ENCODE results near the gene VTA1. TPM values are rescaled to one million over a fixed set of nuclear protein-coding genes. Genes with fewer than 3 reads are reported as not detected.

The VTA1 gene
- total and polyA plus RNA-seq, 2 of the 13 experiments (the other 11 are each of a cell fraction or from before 2014, with no cell fraction given) = 70.7 to 89.1 TPM

DNA sequence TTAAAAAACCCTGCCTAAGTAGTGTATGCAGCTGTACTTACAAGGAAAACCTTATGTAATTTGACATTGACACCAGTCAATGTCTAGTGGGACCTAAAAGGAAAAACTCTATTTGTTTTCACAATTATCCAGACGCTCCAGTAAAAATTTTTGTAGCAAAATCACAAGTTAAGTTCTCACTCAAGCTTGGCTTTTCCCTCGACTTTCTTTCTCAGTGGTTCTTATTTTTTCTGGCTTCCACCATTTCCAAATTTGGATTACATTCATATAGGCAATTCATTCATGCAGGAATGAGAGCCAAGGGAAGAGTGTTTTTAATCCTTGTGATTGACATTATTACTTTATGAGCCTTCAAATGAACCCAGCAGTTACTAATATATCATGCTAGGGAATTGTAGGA lies 88.7 kb downstream of the VTA1 start (continued):
- TF ChIP-seq, protein P1, sequence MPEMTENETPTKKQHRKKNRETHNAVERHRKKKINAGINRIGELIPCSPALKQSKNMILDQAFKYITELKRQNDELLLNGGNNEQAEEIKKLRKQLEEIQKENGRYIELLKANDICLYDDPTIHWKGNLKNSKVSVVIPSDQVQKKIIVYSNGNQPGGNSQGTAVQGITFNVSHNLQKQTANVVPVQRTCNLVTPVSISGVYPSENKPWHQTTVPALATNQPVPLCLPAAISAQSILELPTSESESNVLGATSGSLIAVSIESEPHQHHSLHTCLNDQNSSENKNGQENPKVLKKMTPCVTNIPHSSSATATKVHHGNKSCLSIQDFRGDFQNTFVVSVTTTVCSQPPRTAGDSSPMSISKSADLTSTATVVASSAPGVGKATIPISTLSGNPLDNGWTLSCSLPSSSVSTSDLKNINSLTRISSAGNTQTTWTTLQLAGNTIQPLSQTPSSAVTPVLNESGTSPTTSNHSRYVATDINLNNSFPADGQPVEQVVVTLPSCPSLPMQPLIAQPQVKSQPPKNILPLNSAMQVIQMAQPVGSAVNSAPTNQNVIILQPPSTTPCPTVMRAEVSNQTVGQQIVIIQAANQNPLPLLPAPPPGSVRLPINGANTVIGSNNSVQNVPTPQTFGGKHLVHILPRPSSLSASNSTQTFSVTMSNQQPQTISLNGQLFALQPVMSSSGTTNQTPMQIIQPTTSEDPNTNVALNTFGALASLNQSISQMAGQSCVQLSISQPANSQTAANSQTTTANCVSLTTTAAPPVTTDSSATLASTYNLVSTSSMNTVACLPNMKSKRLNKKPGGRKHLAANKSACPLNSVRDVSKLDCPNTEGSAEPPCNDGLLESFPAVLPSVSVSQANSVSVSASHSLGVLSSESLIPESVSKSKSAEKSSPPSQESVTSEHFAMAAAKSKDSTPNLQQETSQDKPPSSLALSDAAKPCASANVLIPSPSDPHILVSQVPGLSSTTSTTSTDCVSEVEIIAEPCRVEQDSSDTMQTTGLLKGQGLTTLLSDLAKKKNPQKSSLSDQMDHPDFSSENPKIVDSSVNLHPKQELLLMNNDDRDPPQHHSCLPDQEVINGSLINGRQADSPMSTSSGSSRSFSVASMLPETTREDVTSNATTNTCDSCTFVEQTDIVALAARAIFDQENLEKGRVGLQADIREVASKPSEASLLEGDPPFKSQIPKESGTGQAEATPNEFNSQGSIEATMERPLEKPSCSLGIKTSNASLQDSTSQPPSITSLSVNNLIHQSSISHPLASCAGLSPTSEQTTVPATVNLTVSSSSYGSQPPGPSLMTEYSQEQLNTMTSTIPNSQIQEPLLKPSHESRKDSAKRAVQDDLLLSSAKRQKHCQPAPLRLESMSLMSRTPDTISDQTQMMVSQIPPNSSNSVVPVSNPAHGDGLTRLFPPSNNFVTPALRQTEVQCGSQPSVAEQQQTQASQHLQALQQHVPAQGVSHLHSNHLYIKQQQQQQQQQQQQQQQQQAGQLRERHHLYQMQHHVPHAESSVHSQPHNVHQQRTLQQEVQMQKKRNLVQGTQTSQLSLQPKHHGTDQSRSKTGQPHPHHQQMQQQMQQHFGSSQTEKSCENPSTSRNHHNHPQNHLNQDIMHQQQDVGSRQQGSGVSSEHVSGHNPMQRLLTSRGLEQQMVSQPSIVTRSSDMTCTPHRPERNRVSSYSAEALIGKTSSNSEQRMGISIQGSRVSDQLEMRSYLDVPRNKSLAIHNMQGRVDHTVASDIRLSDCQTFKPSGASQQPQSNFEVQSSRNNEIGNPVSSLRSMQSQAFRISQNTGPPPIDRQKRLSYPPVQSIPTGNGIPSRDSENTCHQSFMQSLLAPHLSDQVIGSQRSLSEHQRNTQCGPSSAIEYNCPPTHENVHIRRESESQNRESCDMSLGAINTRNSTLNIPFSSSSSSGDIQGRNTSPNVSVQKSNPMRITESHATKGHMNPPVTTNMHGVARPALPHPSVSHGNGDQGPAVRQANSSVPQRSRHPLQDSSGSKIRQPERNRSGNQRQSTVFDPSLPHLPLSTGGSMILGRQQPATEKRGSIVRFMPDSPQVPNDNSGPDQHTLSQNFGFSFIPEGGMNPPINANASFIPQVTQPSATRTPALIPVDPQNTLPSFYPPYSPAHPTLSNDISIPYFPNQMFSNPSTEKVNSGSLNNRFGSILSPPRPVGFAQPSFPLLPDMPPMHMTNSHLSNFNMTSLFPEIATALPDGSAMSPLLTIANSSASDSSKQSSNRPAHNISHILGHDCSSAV (CRISPR knock-in tag; IDR thresholded peaks at IDR 0.05; ENCODE audit: borderline replicate concordance) = no peak
- no peak for TF ChIP-seq KDM1A (CRISPR knock-in tag; IDR thresholded peaks at IDR 0.05)

DNA sequence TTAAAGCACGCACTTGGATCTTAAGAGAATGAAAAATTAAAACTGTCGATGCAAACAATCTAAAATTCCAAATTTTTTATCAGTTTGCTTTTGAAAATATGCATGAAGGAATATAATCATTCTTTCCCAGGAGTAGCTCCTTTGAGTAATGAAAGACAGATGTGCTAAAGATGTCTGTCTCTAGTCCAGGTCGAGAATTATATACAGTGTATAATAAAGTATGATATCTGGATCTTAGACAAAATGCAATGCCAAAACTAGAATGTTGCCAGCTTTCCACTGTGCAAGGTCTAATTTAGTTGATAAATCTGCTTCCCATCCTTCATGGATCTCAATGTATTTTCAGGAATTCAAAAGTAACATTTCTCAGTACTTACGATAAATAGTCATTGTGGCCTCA lies 89.6 kb downstream of the VTA1 start:
- 90% methylated on average over 4 of the region's 4 CpGs for WGBS (ENCODE audit: low lambda C conversion rate)
- no peak overlapping the region for H3K9ac ChIP-seq (ENCODE audit: insufficient read depth, low read depth, low read length)
- DNase-seq (ENCODE audit: low spot score) (no peak), FAIRE-seq (no peak), ATAC-seq (no peak)
- in situ Hi-C loops (cut with HindIII; ENCODE audit: extremely low pct_ligation_motif_present, low pct_unique_long_range_greater_than_20kb) = loop anchor here (5.0 kb wide), 2 partner anchors 66 to 151 kb away; partner anchors contain the start of gene ADGRG6
- no peaks in the 10 kb centered on the region for H3K9me3 ChIP-seq (ENCODE audit: low read length)
- H2AFZ ChIP-seq (ENCODE audit: low read length) = no peak overlapping the region
- no peak overlapping the region for H3K27ac ChIP-seq (ENCODE audit: extremely low read length, insufficient read depth, low read length)
- H3K4me2 ChIP-seq (ENCODE audit: low read depth, low read length) = no peak overlapping the region
- peaks cover 26% of the 10 kb centered on the region for H3K4me1 ChIP-seq (ENCODE audit: insufficient read depth, low read length)
- ChIA-PET POLR2A (no interaction called here), CTCF (ENCODE audit: low intra/inter-chr PET ratio, low total read pairs) (no interaction called here)
- intact Hi-C loops (cut with micrococcal nuclease; ENCODE audit: unreplicated experiment) = no loop called here
- no peaks in the 10 kb centered on the region for H3K27me3 ChIP-seq (ENCODE audit: control insufficient read depth in 1 of 2, insufficient read depth in 2 of 2, low read length in 2 of 2)
- no peak overlapping the region for H3K4me3 ChIP-seq (replicated peaks in 1 of 3; ENCODE audit: insufficient read depth in 1 of 3, low read depth in 2 of 3, low read length in 3 of 3)
- H3K79me2 ChIP-seq (ENCODE audit: insufficient read depth, low read length) = no peaks in the 10 kb centered on the region
- no TSS peak for BruUV-seq (replicated peaks)
- H4K20me1 ChIP-seq (ENCODE audit: insufficient read depth, low read length) = no peaks in the 10 kb centered on the region
- no peaks in the 10 kb centered on the region for H3K36me3 ChIP-seq (replicated peaks in 1 of 2; ENCODE audit: control insufficient read depth in 1 of 2, insufficient read depth in 2 of 2, low read length in 2 of 2)
- TF ChIP-seq U2AF2 (IDR thresholded peaks at IDR 0.05; ENCODE audit: low read depth, low read length) = no peak
- TF ChIP-seq, protein P2, sequence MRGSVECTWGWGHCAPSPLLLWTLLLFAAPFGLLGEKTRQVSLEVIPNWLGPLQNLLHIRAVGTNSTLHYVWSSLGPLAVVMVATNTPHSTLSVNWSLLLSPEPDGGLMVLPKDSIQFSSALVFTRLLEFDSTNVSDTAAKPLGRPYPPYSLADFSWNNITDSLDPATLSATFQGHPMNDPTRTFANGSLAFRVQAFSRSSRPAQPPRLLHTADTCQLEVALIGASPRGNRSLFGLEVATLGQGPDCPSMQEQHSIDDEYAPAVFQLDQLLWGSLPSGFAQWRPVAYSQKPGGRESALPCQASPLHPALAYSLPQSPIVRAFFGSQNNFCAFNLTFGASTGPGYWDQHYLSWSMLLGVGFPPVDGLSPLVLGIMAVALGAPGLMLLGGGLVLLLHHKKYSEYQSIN (CRISPR knock-in tag; IDR thresholded peaks at IDR 0.05; ENCODE audit: borderline replicate concordance) = no peak
- no peak for TF ChIP-seq ZFP1 (CRISPR knock-in tag; IDR thresholded peaks at IDR 0.05)
- no peak for TF ChIP-seq DNMT3B (CRISPR knock-in tag; conservative IDR thresholded peaks at IDR 0.05)
- TF ChIP-seq ZFP36L1 (CRISPR knock-in tag; IDR thresholded peaks at IDR 0.05) = no peak
- no peak for TF ChIP-seq ARNTL (CRISPR knock-in tag; IDR thresholded peaks at IDR 0.05)
- TF ChIP-seq NR2F1 (CRISPR knock-in tag; IDR thresholded peaks at IDR 0.05) = no peak
- TF ChIP-seq PRMT3 (CRISPR knock-in tag; IDR thresholded peaks at IDR 0.05; ENCODE audit: borderline replicate concordance, low read depth) = no peak
- TF ChIP-seq ZNF101 (CRISPR knock-in tag; IDR thresholded peaks at IDR 0.05; ENCODE audit: borderline replicate concordance, low read depth) = no peak

Measured in HepG2 (cell line).